GM18868 (cell line): ENCODE data around the gene FAM186B.
"Not testable (repeated sequence)": the region's sequence is repeated elsewhere in the genome, so short reads cannot be mapped to it uniquely, and the experiment has no call there.

Source experiments
- ATAC-seq: cut with Tn5 transposase; IDR thresholded peaks from one replicate; pipeline ENCODE4 v1.9.1; 2021; ENCODE audit warnings: mild to moderate bottlenecking, moderate library complexity; ENCODE audit not compliant: unreplicated experiment

FAM186B gene

GRCh38 chr12:49612210-49612609 is 6.8 kb upstream of the FAM186B start:
- ATAC-seq, result no peak

- not testable (repeated sequence) for ATAC-seq
Measured at GRCh38 chr12:49610785-49611184, 5.3 kb upstream of the FAM186B start.

- no peak for ATAC-seq
Measured at GRCh38 chr12:49609875-49610154, 4.4 kb upstream of the FAM186B start.

- ATAC-seq, result no peak
Measured at GRCh38 chr12:49609059-49609874, 3.8 kb upstream of the FAM186B start.

- no peak for ATAC-seq
Measured at GRCh38 chr12:49604856-49605255, 583 bp downstream of the FAM186B start.

- ATAC-seq, result no peak
Measured at GRCh38 chr12:49603721-49604120, 1.7 kb downstream of the FAM186B start.

- ATAC-seq, result no peak
Measured at GRCh38 chr12:49599961-49600360, 5.5 kb downstream of the FAM186B start.

GRCh38 chr12:49598527-49598926 is 6.9 kb downstream of the FAM186B start:
- no peak for ATAC-seq

- no peak for ATAC-seq
Measured at GRCh38 chr12:49588721-49589516, 16.5 kb downstream of the FAM186B start.

GRCh38 chr12:49588281-49588680 is 17.2 kb downstream of the FAM186B start:
- no peak for ATAC-seq

GRCh38 chr12:49587174-49587908 is 18.1 kb downstream of the FAM186B start:
- ATAC-seq, result no peak

- no peak for ATAC-seq
Measured at GRCh38 chr12:49585477-49586459, 19.7 kb downstream of the FAM186B start.

GRCh38 chr12:49584591-49584990 is 20.8 kb downstream of the FAM186B start:
- no peak for ATAC-seq

GRCh38 chr12:49583366-49584094 is 21.9 kb downstream of the FAM186B start:
- no peak for ATAC-seq

- no peak for ATAC-seq
Measured at GRCh38 chr12:49582850-49583249, 22.6 kb downstream of the FAM186B start.

- peak; percentile 71 for ATAC-seq
Measured at GRCh38 chr12:49582201-49582600, 23.2 kb downstream of the FAM186B start.

- ATAC-seq, result no peak
Measured at GRCh38 chr12:49580572-49581535, 24.6 kb downstream of the FAM186B start.

- ATAC-seq, result no peak
Measured at GRCh38 chr12:49578471-49579112, 26.8 kb downstream of the FAM186B start.
